Ishikawa (cell line): ENCODE data around the gene PNMA5.

Source experiments
- CREB1 ChIP-seq: IDR thresholded peaks from 2 replicates; pipeline ENCODE4 v1.6.1; 2012; ENCODE audit warnings: low read depth
- EGR1 ChIP-seq: IDR thresholded peaks from 2 replicates; pipeline ENCODE4 v1.6.1; 2012
- NFIC ChIP-seq: IDR thresholded peaks from 2 replicates; pipeline ENCODE4 v1.6.1; 2012
- YY1 ChIP-seq: IDR thresholded peaks from 2 replicates; pipeline ENCODE4 v1.6.1; 2012; ENCODE audit warnings: low read depth
- ZBTB7A ChIP-seq: IDR thresholded peaks from 2 replicates; pipeline ENCODE4 v1.6.1; 2012; ENCODE audit warnings: low read depth
- TF ChIP-seq, protein P1 (sequence below): IDR thresholded peaks from 2 replicates; pipeline ENCODE4 v1.6.1; 2012; ENCODE audit warnings: low read depth, mild to moderate bottlenecking
- TF ChIP-seq, protein P2 (sequence below): IDR thresholded peaks from 2 replicates; pipeline ENCODE4 v1.6.1; 2012

DNA sequence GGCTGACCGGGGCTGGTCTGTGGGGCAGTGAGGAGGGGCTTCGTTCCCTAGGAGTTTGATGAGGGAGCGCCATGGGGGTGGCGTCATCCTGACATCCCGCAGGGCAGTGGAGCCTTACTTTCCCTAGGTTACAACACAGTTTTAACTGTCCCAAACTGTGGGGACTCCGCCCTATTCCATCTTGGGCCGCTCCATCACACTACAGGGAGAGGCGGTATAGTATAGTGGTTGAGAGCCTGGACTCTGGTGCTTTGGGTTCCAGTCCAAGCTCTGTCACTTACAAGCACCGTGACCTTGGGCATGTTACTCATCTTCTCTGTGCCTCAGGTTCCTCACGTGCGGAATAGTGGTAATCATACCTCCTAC is 51.9 kb downstream of the PNMA5 start:
- TF ChIP-seq, protein P1, sequence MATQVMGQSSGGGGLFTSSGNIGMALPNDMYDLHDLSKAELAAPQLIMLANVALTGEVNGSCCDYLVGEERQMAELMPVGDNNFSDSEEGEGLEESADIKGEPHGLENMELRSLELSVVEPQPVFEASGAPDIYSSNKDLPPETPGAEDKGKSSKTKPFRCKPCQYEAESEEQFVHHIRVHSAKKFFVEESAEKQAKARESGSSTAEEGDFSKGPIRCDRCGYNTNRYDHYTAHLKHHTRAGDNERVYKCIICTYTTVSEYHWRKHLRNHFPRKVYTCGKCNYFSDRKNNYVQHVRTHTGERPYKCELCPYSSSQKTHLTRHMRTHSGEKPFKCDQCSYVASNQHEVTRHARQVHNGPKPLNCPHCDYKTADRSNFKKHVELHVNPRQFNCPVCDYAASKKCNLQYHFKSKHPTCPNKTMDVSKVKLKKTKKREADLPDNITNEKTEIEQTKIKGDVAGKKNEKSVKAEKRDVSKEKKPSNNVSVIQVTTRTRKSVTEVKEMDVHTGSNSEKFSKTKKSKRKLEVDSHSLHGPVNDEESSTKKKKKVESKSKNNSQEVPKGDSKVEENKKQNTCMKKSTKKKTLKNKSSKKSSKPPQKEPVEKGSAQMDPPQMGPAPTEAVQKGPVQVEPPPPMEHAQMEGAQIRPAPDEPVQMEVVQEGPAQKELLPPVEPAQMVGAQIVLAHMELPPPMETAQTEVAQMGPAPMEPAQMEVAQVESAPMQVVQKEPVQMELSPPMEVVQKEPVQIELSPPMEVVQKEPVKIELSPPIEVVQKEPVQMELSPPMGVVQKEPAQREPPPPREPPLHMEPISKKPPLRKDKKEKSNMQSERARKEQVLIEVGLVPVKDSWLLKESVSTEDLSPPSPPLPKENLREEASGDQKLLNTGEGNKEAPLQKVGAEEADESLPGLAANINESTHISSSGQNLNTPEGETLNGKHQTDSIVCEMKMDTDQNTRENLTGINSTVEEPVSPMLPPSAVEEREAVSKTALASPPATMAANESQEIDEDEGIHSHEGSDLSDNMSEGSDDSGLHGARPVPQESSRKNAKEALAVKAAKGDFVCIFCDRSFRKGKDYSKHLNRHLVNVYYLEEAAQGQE = no peak
- TF ChIP-seq YY1 = no peak
- TF ChIP-seq, protein P2, sequence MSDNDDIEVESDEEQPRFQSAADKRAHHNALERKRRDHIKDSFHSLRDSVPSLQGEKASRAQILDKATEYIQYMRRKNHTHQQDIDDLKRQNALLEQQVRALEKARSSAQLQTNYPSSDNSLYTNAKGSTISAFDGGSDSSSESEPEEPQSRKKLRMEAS = no peak
- no peak for TF ChIP-seq EGR1
- no peak for TF ChIP-seq ZBTB7A
- TF ChIP-seq CREB1 = no peak
- TF ChIP-seq NFIC = no peak
